Measurements from ENCODE around the gene KCTD17. TPM values are rescaled to one million over a fixed set of nuclear protein-coding genes. Genes with fewer than 3 reads are reported as not detected.

Gene KCTD17
- total RNA-seq, 1 experiment from 2014 or later, result 24.9 TPM

DNA sequence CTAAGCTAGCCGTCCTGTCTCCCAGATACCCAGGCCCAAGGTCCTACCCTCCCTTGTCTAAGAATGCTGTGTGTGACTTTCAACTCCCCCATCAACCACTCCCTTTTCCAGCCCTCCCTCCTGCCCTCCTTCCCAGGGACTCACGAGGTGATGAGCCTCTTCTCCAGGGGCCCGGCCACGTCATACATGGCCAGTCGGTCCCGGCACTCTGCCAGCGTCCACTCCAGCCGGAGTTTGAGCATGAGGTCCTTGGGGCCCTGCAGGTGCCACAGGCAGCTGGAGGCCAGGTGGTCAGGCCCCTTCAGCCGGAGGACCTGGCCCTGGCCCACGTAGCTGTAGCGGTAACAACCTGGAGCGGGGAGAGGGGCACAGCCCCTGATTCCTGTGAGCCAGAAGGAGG, 37.9 kb downstream of the KCTD17 start:
- H3K27ac ChIP-seq (ENCODE audit: low read length), result no peak overlapping the region
- H3K79me2 ChIP-seq (ENCODE audit: low read length), result no peaks in the 10 kb centered on the region
- no peaks in the 10 kb centered on the region for H3K4me1 ChIP-seq (ENCODE audit: low read length)
- no peaks in the 10 kb centered on the region for H4K20me1 ChIP-seq (ENCODE audit: insufficient read depth, low read depth, low read length)
- no peak overlapping the region for H3K4me3 ChIP-seq (ENCODE audit: low read length)
- H2AFZ ChIP-seq (ENCODE audit: low read length), result no peak overlapping the region
- H3K4me2 ChIP-seq (ENCODE audit: low read depth, low read length, poor library complexity, severe bottlenecking), result no peak overlapping the region
- H3K9me2 ChIP-seq (replicated peaks; ENCODE audit: insufficient read depth, low read length), result no peaks in the 10 kb centered on the region
- H3K9ac ChIP-seq (ENCODE audit: low read length), result no peak overlapping the region
- H3K27me3 ChIP-seq (ENCODE audit: low read length), result no peaks in the 10 kb centered on the region
- no peaks in the 10 kb centered on the region for H3K36me3 ChIP-seq (ENCODE audit: insufficient read depth, low read length)
- H3K9me3 ChIP-seq (ENCODE audit: low read length), result no peaks in the 10 kb centered on the region
- no peak for DNase-seq

DNA sequence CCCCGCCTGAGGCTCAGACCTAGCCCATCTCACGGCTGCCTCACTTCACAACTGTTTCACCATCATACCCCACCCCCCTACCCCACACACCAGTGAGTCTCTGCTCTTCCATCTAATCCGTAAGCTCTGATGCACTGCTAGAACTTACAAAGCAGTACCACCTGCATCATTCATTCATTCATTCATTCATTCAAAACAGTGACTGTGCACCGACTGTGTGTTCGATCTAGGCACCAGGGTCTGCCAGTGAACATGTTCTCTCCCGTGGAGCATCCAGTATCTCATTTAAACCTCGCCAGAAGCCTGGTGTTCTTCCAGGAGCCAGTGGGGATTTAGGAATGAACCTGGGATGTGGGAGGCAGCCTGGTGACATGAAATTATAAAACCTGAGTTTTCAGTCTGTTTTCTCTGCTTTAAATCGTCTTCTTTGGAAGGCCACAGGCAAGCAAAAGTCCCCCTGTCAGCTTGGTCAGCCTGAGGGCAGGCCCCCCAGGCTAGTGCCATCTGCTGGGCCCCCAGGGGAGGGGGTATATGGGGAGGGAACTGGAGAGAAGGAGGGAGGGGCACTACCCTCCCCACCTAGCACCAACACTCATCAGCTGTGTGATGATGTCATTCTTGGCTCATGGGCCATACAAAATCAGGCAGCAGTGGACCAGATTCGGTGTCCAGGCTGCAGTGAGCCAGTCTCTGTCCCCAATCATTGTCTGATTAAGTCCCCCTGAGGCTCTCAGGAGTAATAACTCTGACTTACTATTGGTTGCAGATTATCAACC, 39.6 kb downstream of the KCTD17 start:
- H3K27ac ChIP-seq (ENCODE audit: low read length), result no peak overlapping the region
- no peaks in the 10 kb centered on the region for H3K9me2 ChIP-seq (replicated peaks; ENCODE audit: insufficient read depth, low read length)
- no peaks in the 10 kb centered on the region for H4K20me1 ChIP-seq (ENCODE audit: insufficient read depth, low read depth, low read length)
- no peak for DNase-seq
- no peaks in the 10 kb centered on the region for H3K79me2 ChIP-seq (ENCODE audit: low read length)
- H3K27me3 ChIP-seq (ENCODE audit: low read length), result no peaks in the 10 kb centered on the region
- no peaks in the 10 kb centered on the region for H3K36me3 ChIP-seq (ENCODE audit: insufficient read depth, low read length)
- H3K4me2 ChIP-seq (ENCODE audit: low read depth, low read length, poor library complexity, severe bottlenecking), result no peak overlapping the region
- H3K9me3 ChIP-seq (ENCODE audit: low read length), result no peaks in the 10 kb centered on the region
- no peak overlapping the region for H2AFZ ChIP-seq (ENCODE audit: low read length)
- H3K4me1 ChIP-seq (ENCODE audit: low read length), result no peaks in the 10 kb centered on the region
- H3K9ac ChIP-seq (ENCODE audit: low read length), result no peak overlapping the region
- no peak overlapping the region for H3K4me3 ChIP-seq (ENCODE audit: low read length)

- H3K79me2 ChIP-seq (ENCODE audit: low read length), result no peaks in the 10 kb centered on the region
- H3K9me3 ChIP-seq (ENCODE audit: low read length), result no peaks in the 10 kb centered on the region
- H3K4me1 ChIP-seq (ENCODE audit: low read length), result no peaks in the 10 kb centered on the region
- H3K27me3 ChIP-seq (ENCODE audit: low read length), result no peaks in the 10 kb centered on the region
- no peak overlapping the region for H3K9ac ChIP-seq (ENCODE audit: low read length)
- no peaks in the 10 kb centered on the region for H3K36me3 ChIP-seq (ENCODE audit: insufficient read depth, low read length)
- H3K4me2 ChIP-seq (ENCODE audit: low read depth, low read length, poor library complexity, severe bottlenecking), result no peak overlapping the region
- no peak overlapping the region for H3K4me3 ChIP-seq (ENCODE audit: low read length)
- H3K27ac ChIP-seq (ENCODE audit: low read length), result no peak overlapping the region
- no peaks in the 10 kb centered on the region for H3K9me2 ChIP-seq (replicated peaks; ENCODE audit: insufficient read depth, low read length)
- DNase-seq, result no peak
- no peak overlapping the region for H2AFZ ChIP-seq (ENCODE audit: low read length)
- no peaks in the 10 kb centered on the region for H4K20me1 ChIP-seq (ENCODE audit: insufficient read depth, low read depth, low read length)
Measured at GRCh38 chr22:37091994-37092393, 40.5 kb downstream of the KCTD17 start.

DNA sequence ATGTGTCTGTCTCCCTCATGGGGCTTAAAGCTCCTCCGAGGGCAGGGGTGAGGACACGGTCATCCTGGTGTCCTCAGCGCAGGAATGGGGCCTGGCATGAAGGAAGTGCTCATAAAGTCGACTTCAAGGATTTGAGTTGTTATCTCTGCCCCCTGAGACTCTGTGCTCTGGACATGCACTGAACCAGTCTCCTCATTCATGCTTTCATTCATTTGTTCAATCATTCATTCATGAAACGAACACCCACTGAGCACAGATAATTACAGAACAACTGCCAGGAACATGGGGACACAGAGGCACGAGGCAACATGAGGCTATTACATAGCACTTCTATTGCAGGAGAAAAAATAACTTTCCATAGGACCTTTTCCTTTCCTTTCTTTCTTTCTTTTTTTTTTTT, 41.5 kb downstream of the KCTD17 start:
- Histone ChIP-seq H3K4me2 (ENCODE audit: low read depth, low read length, poor library complexity, severe bottlenecking) (no peak overlapping the region), H3K9me2 (replicated peaks; ENCODE audit: insufficient read depth, low read length) (no peaks in the 10 kb centered on the region), H3K4me1 (ENCODE audit: low read length) (no peaks in the 10 kb centered on the region), H3K36me3 (ENCODE audit: insufficient read depth, low read length) (no peaks in the 10 kb centered on the region), H3K27ac (ENCODE audit: low read length) (no peak overlapping the region), H4K20me1 (ENCODE audit: insufficient read depth, low read depth, low read length) (no peaks in the 10 kb centered on the region), H3K9me3 (ENCODE audit: low read length) (no peaks in the 10 kb centered on the region), H3K4me3 (ENCODE audit: low read length) (no peak overlapping the region), H3K27me3 (ENCODE audit: low read length) (no peaks in the 10 kb centered on the region), H3K79me2 (ENCODE audit: low read length) (no peaks in the 10 kb centered on the region), H2AFZ (ENCODE audit: low read length) (no peak overlapping the region), H3K9ac (ENCODE audit: low read length) (no peak overlapping the region)
- DNase-seq, result no peak

- H3K4me3 ChIP-seq (ENCODE audit: low read length), result no peak overlapping the region
- H2AFZ ChIP-seq (ENCODE audit: low read length), result no peak overlapping the region
- no peaks in the 10 kb centered on the region for H3K9me2 ChIP-seq (replicated peaks; ENCODE audit: insufficient read depth, low read length)
- no peak for DNase-seq
- no peaks in the 10 kb centered on the region for H3K4me1 ChIP-seq (ENCODE audit: low read length)
- no peaks in the 10 kb centered on the region for H3K36me3 ChIP-seq (ENCODE audit: insufficient read depth, low read length)
- no peak overlapping the region for H3K4me2 ChIP-seq (ENCODE audit: low read depth, low read length, poor library complexity, severe bottlenecking)
- no peaks in the 10 kb centered on the region for H3K27me3 ChIP-seq (ENCODE audit: low read length)
- H3K79me2 ChIP-seq (ENCODE audit: low read length), result no peaks in the 10 kb centered on the region
- peaks cover 6% of the 10 kb centered on the region; the same call in 1 of the 2 replicates for H4K20me1 ChIP-seq (ENCODE audit: insufficient read depth, low read depth, low read length)
- no peaks in the 10 kb centered on the region for H3K9me3 ChIP-seq (ENCODE audit: low read length)
- H3K27ac ChIP-seq (ENCODE audit: low read length), result no peak overlapping the region
- no peak overlapping the region for H3K9ac ChIP-seq (ENCODE audit: low read length)
Measured at GRCh38 chr22:37094239-37094638, 42.7 kb downstream of the KCTD17 start.

GRCh38 chr22:37095113-37095512, 43.6 kb downstream of the KCTD17 start:
- H3K36me3 ChIP-seq (ENCODE audit: insufficient read depth, low read length), result no peaks in the 10 kb centered on the region
- no peak for DNase-seq
- no peaks in the 10 kb centered on the region for H3K79me2 ChIP-seq (ENCODE audit: low read length)
- H3K27me3 ChIP-seq (ENCODE audit: low read length), result no peaks in the 10 kb centered on the region
- H3K27ac ChIP-seq (ENCODE audit: low read length), result no peak overlapping the region
- H3K9me3 ChIP-seq (ENCODE audit: low read length), result no peaks in the 10 kb centered on the region
- H3K9ac ChIP-seq (ENCODE audit: low read length), result no peak overlapping the region
- no peaks in the 10 kb centered on the region for H3K9me2 ChIP-seq (replicated peaks; ENCODE audit: insufficient read depth, low read length)
- H3K4me1 ChIP-seq (ENCODE audit: low read length), result peaks cover under 1% of the 10 kb centered on the region; the same call in 1 of the 2 replicates
- no peak overlapping the region for H3K4me3 ChIP-seq (ENCODE audit: low read length)
- H3K4me2 ChIP-seq (ENCODE audit: low read depth, low read length, poor library complexity, severe bottlenecking), result no peak overlapping the region
- H4K20me1 ChIP-seq (ENCODE audit: insufficient read depth, low read depth, low read length), result peaks cover 6% of the 10 kb centered on the region; the same call in 1 of the 2 replicates
- H2AFZ ChIP-seq (ENCODE audit: low read length), result no peak overlapping the region

GRCh38 chr22:37097346-37097745, 45.8 kb downstream of the KCTD17 start:
- Histone ChIP-seq H3K9me3 (ENCODE audit: low read length) (no peaks in the 10 kb centered on the region), H3K79me2 (ENCODE audit: low read length) (no peaks in the 10 kb centered on the region), H3K9ac (ENCODE audit: low read length) (no peak overlapping the region), H3K36me3 (ENCODE audit: insufficient read depth, low read length) (no peaks in the 10 kb centered on the region), H3K4me2 (ENCODE audit: low read depth, low read length, poor library complexity, severe bottlenecking) (no peak overlapping the region), H2AFZ (ENCODE audit: low read length) (no peak overlapping the region), H3K27me3 (ENCODE audit: low read length) (no peaks in the 10 kb centered on the region), H4K20me1 (ENCODE audit: insufficient read depth, low read depth, low read length) (peaks cover 6% of the 10 kb centered on the region; the same call in 1 of the 2 replicates), H3K9me2 (replicated peaks; ENCODE audit: insufficient read depth, low read length) (no peaks in the 10 kb centered on the region), H3K27ac (ENCODE audit: low read length) (no peak overlapping the region), H3K4me1 (ENCODE audit: low read length) (peaks cover 10% of the 10 kb centered on the region), H3K4me3 (ENCODE audit: low read length) (no peak overlapping the region)
- DNase-seq, result no peak

DNA sequence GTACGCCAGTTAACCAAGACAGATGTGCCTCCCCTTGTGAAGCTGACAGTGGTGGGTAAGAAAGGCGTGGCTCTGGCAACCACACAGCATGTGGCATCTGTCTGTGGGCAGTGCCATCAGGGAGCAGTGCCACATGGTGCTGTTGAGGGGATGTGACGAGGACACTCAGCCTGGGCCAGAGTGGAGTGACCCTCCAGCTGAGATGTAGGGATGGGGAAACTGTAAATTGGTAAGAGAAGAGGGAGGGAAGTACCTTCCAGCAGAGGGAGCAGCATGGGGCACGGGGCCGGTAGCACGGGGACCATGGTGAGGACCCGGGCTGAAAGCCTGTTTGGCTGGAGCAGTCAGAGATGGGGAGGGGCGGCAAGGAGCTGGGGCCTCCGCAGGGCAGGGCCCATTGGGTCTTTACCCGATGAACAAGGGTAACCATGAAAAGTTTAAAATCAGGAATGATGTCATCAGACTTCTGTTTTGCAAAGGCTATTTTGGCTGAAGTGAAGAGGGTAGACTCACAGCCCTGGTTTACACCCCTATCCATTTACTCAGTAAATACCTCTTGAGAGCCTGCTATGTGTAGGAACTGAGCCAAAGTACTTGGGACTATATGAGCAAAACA, 47.5 kb downstream of the KCTD17 start:
- Histone ChIP-seq H3K4me2 (ENCODE audit: low read depth, low read length, poor library complexity, severe bottlenecking) (no peak overlapping the region), H3K79me2 (ENCODE audit: low read length) (no peaks in the 10 kb centered on the region), H3K9ac (ENCODE audit: low read length) (no peak overlapping the region), H3K9me2 (replicated peaks; ENCODE audit: insufficient read depth, low read length) (no peaks in the 10 kb centered on the region), H4K20me1 (ENCODE audit: insufficient read depth, low read depth, low read length) (peaks cover 6% of the 10 kb centered on the region; the same call in 1 of the 2 replicates), H3K4me1 (ENCODE audit: low read length) (peaks cover 10% of the 10 kb centered on the region), H3K9me3 (ENCODE audit: low read length) (no peaks in the 10 kb centered on the region), H3K27ac (ENCODE audit: low read length) (no peak overlapping the region), H2AFZ (ENCODE audit: low read length) (no peak overlapping the region), H3K36me3 (ENCODE audit: insufficient read depth, low read length) (no peaks in the 10 kb centered on the region), H3K27me3 (ENCODE audit: low read length) (no peaks in the 10 kb centered on the region), H3K4me3 (ENCODE audit: low read length) (no peak overlapping the region)
- no peak for DNase-seq

Measured in Karpas-422 (cell line).